HG03558 (cell line): ENCODE results near the gene CENPF.
"Not testable (repeated sequence)": the region's sequence is repeated elsewhere in the genome, so short reads cannot be mapped to it uniquely, and the experiment has no call there.

ENCODE experiments used
- ATAC-seq: cut with Tn5 transposase; IDR thresholded peaks from one replicate; pipeline ENCODE4 v1.9.1; 2021; ENCODE audit warnings: moderate number of reproducible peaks; ENCODE audit not compliant: unreplicated experiment; ENCODE audit errors: extremely low read depth

The CENPF gene

DNA sequence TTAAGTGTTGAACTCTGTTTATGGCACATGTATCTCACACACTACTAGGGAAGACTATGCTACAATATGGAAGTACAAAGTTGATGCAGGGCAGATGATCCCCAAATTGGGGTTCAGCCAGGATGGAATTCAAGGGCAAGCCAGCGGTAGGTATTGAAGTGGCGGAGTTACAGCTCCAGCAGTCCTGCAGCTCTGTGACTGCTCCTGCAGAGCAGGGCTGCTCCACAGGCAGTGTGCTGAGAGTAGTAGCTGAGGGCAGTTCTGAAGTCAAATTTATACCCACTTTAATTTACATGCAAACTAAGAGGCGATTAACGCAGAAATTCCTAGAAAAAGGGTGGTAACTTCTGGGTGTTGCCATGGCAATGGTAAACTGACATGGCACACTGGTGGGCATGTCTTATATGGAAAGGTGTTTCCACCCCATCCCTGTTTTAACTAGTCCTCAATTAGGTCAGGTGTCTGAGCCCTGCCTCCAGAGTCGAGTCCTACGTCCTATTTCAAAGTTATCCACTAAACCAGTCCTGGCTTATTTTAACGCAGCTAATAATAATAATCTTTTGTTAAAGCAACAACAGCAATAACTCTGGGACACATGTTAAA, 20.6 kb upstream of the CENPF start:
- ATAC-seq: no peak

DNA sequence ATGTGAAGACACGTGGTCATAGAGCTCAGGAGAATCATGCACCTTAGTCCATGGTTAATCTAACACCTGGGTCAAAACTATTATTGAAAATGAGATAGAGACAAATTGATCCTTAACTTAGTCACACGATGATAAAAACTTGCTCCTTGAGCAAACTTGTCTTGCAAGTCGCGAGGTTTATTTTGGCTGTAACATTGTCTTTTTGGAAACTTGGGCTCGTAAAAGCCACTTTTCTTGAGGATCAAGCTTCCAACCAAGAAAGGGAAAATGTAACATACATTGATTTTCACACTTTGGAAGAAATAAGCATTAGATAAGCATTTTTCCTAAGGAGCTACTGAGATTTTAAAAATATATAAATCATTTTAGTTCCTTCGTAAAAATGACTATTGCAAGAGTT, 19.9 kb upstream of the CENPF start:
- no peak for ATAC-seq

- no peak for ATAC-seq
Measured at GRCh38 chr1:214583824-214584554, 19.0 kb upstream of the CENPF start.

- peak; percentile 85 for ATAC-seq
Measured at GRCh38 chr1:214584805-214585766, 17.9 kb upstream of the CENPF start.

DNA sequence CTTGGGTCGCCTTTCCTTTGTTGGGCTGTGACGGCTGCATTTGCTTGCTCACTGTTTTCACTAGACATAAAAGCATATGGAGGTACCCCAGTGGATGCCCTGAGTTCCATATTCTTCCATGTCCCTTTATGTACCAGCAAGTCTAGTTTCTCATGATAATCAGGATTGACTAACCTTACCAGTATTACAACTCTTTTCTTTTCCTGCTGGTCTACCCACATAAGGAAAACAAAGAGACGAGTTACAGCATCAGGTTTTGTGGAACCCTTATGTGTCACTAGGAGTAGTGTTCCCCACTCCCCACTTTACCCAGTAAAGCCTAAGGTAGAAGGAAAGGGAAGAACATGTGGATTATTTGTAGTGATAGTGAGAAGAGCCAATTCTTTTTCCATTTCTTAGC, 16.4 kb upstream of the CENPF start:
- ATAC-seq: no peak

GRCh38 chr1:214587165-214587564, 15.8 kb upstream of the CENPF start:
- no peak for ATAC-seq

DNA sequence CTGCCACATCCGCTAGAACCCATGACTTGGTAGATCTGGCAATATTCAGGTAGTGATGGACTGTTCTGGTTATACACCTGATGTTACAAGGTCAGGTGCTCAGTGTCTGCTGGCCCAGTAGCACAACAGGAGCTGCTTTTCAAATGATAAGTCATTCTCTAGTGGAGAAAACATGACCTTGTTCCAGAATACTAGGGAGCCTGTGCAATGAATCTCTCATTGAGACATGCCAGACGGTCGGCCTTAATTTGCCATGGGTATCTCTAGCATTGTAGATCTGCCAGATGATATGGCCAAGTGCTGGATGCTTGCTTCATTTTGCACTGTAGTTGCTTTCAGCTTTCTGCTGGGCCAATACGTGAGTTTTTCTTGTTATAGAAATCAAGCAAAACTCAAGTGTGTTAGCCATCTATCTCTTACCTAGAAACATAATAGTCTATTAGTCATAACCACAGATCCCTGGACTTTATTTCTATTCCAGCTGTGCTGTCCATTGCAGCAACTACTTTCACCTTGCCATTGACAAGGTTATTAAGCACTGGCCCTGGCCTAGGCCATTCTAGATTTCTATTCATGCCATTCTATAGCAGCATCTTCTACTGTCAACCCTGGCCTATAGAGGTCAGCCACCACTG, 13.9 kb upstream of the CENPF start:
- no peak for ATAC-seq

GRCh38 chr1:214590696-214591095, 12.3 kb upstream of the CENPF start:
- ATAC-seq: no peak

DNA sequence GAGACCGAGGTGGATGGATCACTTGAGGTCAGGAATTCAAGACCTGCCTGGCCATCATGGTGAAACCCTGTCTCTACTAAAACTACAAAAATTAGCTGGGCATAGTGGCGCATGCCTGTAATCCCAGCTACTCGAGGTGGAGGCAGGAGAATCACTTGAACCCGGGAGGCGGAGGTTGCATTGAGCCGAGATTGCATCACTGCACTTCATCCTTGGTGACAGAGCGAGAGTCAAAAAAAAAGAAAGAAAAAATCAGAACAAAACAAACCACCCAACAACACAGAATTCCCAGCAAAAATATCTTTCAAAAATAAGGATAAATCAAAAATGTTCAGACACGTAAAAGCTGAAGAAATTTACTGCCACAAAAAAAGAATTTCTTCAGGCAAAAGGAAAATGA, 11.1 kb upstream of the CENPF start:
- ATAC-seq: not testable (repeated sequence)

DNA sequence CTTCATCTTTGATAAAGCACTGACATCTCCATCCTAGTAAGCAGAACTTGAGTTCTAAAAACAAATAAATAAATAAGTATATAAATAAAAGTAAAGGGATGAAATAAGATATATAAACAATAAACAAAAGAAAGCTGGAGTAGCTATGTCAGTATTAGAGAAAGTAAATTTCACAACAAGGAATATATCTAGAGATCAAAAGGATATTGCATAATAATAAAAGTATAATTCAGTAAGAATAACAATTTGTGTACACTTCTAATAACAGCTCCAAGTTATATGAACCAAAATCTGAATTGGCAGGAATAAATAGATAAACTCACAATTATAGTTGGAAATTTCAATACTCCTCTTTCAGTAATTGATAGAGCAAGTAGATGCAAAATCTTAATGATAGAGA, 9.8 kb upstream of the CENPF start:
- ATAC-seq: no peak

DNA sequence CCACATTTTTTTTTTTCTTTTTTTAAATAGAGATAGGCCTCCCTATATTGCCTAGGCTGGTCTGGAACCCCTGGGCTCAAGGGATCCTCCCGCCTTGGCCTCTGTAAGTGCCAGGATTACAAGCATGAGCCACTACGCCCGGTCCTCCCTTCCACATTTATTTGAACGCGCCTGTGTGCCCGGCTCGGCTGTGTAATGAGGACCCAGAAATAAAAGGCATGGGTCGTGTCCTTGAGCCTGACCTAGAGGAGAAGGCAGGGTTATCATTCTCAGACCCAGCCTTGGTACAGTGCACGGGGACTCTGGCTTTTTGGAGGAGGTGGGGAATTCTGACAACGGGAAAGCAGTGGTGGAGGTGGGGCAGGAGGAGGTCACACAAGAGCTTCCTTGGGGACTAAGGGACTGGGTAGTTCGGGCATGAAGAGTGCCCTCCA, 841 bp downstream of the CENPF start:
- no peak for ATAC-seq

DNA sequence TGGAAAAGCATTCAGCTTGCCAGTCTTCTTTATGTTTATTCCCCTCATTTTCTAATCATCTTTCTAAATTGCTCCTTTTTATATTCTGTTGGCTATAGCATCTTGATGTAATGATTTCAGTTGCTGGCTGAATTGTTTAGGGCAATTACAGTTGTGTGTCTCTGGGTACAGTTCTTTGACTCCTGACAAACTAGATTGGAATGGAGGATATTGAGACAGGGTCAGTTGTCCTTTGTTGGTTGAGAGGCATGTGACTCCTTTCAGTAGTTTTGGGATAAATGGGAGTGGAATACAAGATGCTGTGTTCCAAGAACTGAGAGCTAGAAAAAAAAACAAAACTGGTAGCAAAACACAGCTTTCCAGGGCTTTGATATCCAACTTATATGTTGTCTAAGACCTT, 1.5 kb downstream of the CENPF start:
- ATAC-seq: no peak

GRCh38 chr1:214605484-214605883, 2.5 kb downstream of the CENPF start:
- not testable (repeated sequence) for ATAC-seq

GRCh38 chr1:214605933-214606925, 3.2 kb downstream of the CENPF start:
- not testable (repeated sequence) for ATAC-seq

- ATAC-seq: not testable (repeated sequence)
Measured at GRCh38 chr1:214607492-214608215, 4.7 kb downstream of the CENPF start.

DNA sequence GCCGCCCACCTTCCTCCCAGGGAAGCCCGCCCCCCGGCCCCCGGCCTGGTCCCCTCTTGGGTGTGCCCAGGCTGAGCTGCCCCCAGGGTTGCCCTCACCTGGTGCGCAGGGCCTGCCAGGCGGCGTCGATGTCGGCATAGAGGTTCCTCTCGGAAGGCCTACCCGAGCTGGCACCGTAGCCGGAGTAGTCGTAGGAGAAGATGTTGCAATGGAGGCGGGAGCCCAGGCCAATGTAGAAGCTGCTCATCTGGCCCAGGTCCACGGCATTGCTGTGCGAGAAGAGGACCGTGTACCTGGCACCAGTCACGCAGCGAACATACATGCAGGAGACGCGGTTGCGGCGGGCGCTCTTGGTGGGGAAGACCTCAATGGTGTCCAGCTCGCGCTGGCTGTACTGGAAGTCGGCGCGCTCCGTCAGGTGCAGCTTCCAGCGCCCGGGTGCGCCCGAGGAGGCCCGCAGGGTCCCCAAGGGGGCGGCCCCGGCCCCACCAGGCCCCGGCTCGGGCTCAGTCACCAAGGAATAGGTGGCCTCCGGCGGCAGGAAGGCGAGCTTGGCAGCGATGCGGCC, 5.3 kb downstream of the CENPF start:
- not testable (repeated sequence) for ATAC-seq

- not testable (repeated sequence) for ATAC-seq
Measured at GRCh38 chr1:214608817-214609216, 5.8 kb downstream of the CENPF start.

DNA sequence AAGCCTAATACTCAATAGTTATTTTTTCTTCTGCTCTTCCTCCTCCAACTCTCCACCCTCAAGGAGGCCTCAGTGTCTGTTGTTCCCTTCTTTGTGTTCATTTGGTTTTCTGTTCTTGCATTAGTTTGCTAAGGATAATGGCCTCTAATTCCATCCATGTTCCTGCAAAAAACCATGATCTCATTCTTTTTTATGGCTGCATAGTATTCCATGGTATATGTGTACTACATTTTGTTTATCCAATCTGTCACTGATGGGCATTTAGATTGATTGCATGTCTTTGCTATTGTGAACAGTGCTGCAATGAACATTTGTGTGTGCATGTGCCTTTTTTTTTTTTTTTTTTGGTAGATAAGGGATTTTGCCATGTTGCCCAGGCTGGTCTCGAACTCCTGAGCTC, 6.7 kb downstream of the CENPF start:
- ATAC-seq: no peak
